HCT116 (cell line): Measurements from ENCODE around the gene ELK4.

Source experiments
- EGR1 ChIP-seq: IDR thresholded peaks from 2 replicates; pipeline ENCODE4 v1.6.1; 2012; ENCODE audit warnings: low read depth
- ELF1 ChIP-seq: IDR thresholded peaks from 2 replicates; pipeline ENCODE4 v1.6.1; 2012; ENCODE audit warnings: low read depth, borderline replicate concordance
- EZH2 ChIP-seq: fragments of 200-600 bp; sonication (generic); IDR thresholded peaks from 2 replicates; pipeline ENCODE4 v1.6.1; 2017; ENCODE audit warnings: antibody characterized with exemption, mixed run types
- JUND ChIP-seq: IDR thresholded peaks from 2 replicates; pipeline ENCODE4 v1.6.1; 2012
- POLR2A ChIP-seq: IDR thresholded peaks from 2 replicates; pipeline ENCODE4 v1.7.0; 2011; ENCODE audit warnings: borderline replicate concordance; ENCODE audit not compliant: insufficient read depth, insufficient read length; ENCODE audit errors: extremely low read depth
- POLR2AphosphoS5 ChIP-seq: IDR thresholded peaks from 2 replicates; pipeline ENCODE4 v1.6.1; 2011; ENCODE audit warnings: mild to moderate bottlenecking, low read depth, low read length, moderate library complexity
- RAD21 ChIP-seq: IDR thresholded peaks from 2 replicates; pipeline ENCODE4 v1.6.1; 2012; ENCODE audit warnings: low read depth, mild to moderate bottlenecking
- SP1 ChIP-seq: IDR thresholded peaks from 2 replicates; pipeline ENCODE4 v1.6.1; 2012; ENCODE audit warnings: low read depth
- SRF ChIP-seq: IDR thresholded peaks from 2 replicates; pipeline ENCODE4 v1.6.1; 2012; ENCODE audit warnings: low read depth
- YY1 ChIP-seq: IDR thresholded peaks from 2 replicates; pipeline ENCODE4 v1.6.1; 2011; ENCODE audit warnings: low read length, low read depth, moderate library complexity, mild to moderate bottlenecking; ENCODE audit not compliant: insufficient replicate concordance; ENCODE audit errors: extremely low read depth
- ZNF274 ChIP-seq: fragments of 200-500 bp; sonication (Bioruptor generic); IDR thresholded peaks from 2 replicates; pipeline ENCODE4 v1.6.1; 2014; ENCODE audit warnings: mild to moderate bottlenecking, low read depth, low read length, inconsistent platforms
- TF ChIP-seq, protein P1 (sequence below), 3 experiments: fragments of 200-600 bp in 1 of 3; sonication (generic) in 1 of 3; IDR thresholded peaks in 2 of 3; conservative IDR thresholded peaks in 1 of 3; 2 replicates each; pipeline ENCODE4 v1.5.1; 2012 to 2017; ENCODE audit warnings: low read depth in 2 of 3, low read length in 2 of 3, antibody characterized with exemption in 1 of 3, borderline replicate concordance in 1 of 3, control low read depth in 1 of 3, mild to moderate bottlenecking in 1 of 3, mixed read lengths in 1 of 3, mixed run types in 1 of 3, moderate library complexity in 1 of 3; ENCODE audit not compliant: insufficient read depth in 1 of 3
- TF ChIP-seq, protein P2 (sequence below): IDR thresholded peaks from 2 replicates; pipeline ENCODE4 v1.6.1; 2012; ENCODE audit warnings: low read depth
- TF ChIP-seq, protein P3 (sequence below): IDR thresholded peaks from 2 replicates; pipeline ENCODE4 v1.6.1; 2011; ENCODE audit warnings: mild to moderate bottlenecking, low read length, moderate library complexity; ENCODE audit not compliant: insufficient replicate concordance; ENCODE audit errors: extremely low read depth

DNA sequence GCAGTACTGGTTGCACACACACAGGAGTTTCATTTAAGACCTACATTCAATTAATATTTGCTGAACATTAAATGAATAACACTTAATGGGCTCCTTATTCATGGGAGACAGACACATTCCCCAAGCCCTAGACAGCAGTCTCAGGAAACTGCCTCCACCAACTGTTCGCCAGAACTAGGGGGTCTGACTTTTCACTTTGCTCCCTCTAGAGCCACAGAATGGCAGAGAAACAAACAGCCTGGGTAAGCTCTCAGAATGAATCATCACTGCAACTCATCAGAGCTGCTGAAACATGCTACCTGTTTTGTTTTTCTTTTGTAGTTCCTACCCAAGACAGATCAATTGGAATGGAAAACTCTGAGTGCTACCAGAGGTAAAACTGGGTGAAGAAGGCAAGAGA, 31.7 kb downstream of the ELK4 start:
- TF ChIP-seq, protein P1, sequence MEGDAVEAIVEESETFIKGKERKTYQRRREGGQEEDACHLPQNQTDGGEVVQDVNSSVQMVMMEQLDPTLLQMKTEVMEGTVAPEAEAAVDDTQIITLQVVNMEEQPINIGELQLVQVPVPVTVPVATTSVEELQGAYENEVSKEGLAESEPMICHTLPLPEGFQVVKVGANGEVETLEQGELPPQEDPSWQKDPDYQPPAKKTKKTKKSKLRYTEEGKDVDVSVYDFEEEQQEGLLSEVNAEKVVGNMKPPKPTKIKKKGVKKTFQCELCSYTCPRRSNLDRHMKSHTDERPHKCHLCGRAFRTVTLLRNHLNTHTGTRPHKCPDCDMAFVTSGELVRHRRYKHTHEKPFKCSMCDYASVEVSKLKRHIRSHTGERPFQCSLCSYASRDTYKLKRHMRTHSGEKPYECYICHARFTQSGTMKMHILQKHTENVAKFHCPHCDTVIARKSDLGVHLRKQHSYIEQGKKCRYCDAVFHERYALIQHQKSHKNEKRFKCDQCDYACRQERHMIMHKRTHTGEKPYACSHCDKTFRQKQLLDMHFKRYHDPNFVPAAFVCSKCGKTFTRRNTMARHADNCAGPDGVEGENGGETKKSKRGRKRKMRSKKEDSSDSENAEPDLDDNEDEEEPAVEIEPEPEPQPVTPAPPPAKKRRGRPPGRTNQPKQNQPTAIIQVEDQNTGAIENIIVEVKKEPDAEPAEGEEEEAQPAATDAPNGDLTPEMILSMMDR (IDR thresholded peaks at IDR 0.05 in 2 of 3, conservative IDR thresholded peaks at IDR 0.05 in 1 of 3; ENCODE audit: borderline replicate concordance in 1 of 3, insufficient read depth in 1 of 3, low read depth in 2 of 3, low read length in 2 of 3) = no peak
- TF ChIP-seq EZH2 (no peak), POLR2AphosphoS5 (no peak), POLR2A (no peak), YY1 (no peak), ELF1 (no peak), RAD21 (no peak), EGR1 (no peak), SP1 (no peak), ZNF274 (no peak), SRF (no peak), JUND (no peak)
- TF ChIP-seq, protein P2, sequence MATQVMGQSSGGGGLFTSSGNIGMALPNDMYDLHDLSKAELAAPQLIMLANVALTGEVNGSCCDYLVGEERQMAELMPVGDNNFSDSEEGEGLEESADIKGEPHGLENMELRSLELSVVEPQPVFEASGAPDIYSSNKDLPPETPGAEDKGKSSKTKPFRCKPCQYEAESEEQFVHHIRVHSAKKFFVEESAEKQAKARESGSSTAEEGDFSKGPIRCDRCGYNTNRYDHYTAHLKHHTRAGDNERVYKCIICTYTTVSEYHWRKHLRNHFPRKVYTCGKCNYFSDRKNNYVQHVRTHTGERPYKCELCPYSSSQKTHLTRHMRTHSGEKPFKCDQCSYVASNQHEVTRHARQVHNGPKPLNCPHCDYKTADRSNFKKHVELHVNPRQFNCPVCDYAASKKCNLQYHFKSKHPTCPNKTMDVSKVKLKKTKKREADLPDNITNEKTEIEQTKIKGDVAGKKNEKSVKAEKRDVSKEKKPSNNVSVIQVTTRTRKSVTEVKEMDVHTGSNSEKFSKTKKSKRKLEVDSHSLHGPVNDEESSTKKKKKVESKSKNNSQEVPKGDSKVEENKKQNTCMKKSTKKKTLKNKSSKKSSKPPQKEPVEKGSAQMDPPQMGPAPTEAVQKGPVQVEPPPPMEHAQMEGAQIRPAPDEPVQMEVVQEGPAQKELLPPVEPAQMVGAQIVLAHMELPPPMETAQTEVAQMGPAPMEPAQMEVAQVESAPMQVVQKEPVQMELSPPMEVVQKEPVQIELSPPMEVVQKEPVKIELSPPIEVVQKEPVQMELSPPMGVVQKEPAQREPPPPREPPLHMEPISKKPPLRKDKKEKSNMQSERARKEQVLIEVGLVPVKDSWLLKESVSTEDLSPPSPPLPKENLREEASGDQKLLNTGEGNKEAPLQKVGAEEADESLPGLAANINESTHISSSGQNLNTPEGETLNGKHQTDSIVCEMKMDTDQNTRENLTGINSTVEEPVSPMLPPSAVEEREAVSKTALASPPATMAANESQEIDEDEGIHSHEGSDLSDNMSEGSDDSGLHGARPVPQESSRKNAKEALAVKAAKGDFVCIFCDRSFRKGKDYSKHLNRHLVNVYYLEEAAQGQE = no peak
- TF ChIP-seq, protein P3, sequence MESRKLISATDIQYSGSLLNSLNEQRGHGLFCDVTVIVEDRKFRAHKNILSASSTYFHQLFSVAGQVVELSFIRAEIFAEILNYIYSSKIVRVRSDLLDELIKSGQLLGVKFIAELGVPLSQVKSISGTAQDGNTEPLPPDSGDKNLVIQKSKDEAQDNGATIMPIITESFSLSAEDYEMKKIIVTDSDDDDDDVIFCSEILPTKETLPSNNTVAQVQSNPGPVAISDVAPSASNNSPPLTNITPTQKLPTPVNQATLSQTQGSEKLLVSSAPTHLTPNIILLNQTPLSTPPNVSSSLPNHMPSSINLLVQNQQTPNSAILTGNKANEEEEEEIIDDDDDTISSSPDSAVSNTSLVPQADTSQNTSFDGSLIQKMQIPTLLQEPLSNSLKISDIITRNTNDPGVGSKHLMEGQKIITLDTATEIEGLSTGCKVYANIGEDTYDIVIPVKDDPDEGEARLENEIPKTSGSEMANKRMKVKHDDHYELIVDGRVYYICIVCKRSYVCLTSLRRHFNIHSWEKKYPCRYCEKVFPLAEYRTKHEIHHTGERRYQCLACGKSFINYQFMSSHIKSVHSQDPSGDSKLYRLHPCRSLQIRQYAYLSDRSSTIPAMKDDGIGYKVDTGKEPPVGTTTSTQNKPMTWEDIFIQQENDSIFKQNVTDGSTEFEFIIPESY = no peak
